SU-DHL-6 (cell line): ENCODE data around the gene SLC23A2.

Experiments used
- EZH2phosphoT487 ChIP-seq: fragments of 200-600 bp; sonication (generic), shearing (Covaris generic); conservative IDR thresholded peaks from 2 replicates; pipeline ENCODE4 v1.6.1; 2018; ENCODE audit warnings: mild to moderate bottlenecking, antibody characterized with exemption, low read length, moderate library complexity, mixed read lengths
- TF ChIP-seq, protein P1 (sequence below): fragments of 200-600 bp; sonication (generic); IDR thresholded peaks from one replicate; pipeline ENCODE4 v1.5.1; 2017; ENCODE audit warnings: antibody characterized with exemption, mild to moderate bottlenecking, low read length, moderate library complexity; ENCODE audit not compliant: insufficient read depth, poor library complexity, severe bottlenecking

DNA sequence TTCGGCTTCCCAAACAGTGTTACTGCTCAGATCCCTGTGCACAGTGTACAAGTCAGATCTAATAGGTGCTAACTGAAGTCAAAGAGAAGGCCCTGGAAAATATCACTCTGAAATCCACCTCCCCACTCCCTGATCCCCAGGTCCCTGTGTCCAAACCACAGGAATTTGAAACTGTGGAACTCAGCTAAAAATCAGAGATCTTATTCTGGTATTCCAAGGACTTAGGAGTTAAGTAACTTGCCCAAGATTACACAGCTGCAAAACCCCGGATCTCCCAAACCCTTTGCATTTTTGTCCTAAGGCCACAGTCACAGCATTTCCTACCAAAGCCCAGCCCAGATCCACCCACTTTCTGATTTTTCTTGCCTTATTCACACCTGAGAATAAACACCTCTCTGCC, 32.3 kb upstream of the SLC23A2 start:
- TF ChIP-seq, protein P1, sequence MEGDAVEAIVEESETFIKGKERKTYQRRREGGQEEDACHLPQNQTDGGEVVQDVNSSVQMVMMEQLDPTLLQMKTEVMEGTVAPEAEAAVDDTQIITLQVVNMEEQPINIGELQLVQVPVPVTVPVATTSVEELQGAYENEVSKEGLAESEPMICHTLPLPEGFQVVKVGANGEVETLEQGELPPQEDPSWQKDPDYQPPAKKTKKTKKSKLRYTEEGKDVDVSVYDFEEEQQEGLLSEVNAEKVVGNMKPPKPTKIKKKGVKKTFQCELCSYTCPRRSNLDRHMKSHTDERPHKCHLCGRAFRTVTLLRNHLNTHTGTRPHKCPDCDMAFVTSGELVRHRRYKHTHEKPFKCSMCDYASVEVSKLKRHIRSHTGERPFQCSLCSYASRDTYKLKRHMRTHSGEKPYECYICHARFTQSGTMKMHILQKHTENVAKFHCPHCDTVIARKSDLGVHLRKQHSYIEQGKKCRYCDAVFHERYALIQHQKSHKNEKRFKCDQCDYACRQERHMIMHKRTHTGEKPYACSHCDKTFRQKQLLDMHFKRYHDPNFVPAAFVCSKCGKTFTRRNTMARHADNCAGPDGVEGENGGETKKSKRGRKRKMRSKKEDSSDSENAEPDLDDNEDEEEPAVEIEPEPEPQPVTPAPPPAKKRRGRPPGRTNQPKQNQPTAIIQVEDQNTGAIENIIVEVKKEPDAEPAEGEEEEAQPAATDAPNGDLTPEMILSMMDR, result no peak
- TF ChIP-seq EZH2phosphoT487, result no peak
